ENCODE measurements around the gene DNER.

GRCh38 chr2:229443546-229444268, 270.6 kb downstream of the DNER start:
- no peak for TF ChIP-seq HDGF (IDR thresholded peaks at IDR 0.05)
- no peak for TF ChIP-seq CTCF (IDR thresholded peaks at IDR 0.05 in 2 of 3, conservative IDR thresholded peaks at IDR 0.05 in 1 of 3; ENCODE audit: control insufficient read depth in 2 of 3, extremely low read depth in 1 of 3, insufficient read depth in 1 of 3, low read depth in 3 of 3, low read length in 3 of 3)
- no peak for TF ChIP-seq RB1 (IDR thresholded peaks at IDR 0.05; ENCODE audit: borderline replicate concordance)
- no peak for TF ChIP-seq EZH2 (IDR thresholded peaks at IDR 0.05; ENCODE audit: borderline replicate concordance, control insufficient read depth, low read depth, low read length)
